Breast epithelium (tissue), 3 donors: ENCODE data around the gene SLC39A7.

Experiments
- CTCF ChIP-seq, 3 donors: fragments of 450-650 bp; IDR thresholded peaks; one replicate each; pipeline ENCODE4 v1.5.1; 2016 to 2017; ENCODE audit warnings: antibody characterized with exemption in 3 of 3, mild to moderate bottlenecking in 3 of 3, moderate library complexity in 3 of 3
- POLR2A ChIP-seq: fragments of 450-650 bp; IDR thresholded peaks from one replicate; pipeline ENCODE4 v1.6.1; 2016; ENCODE audit warnings: antibody characterized with exemption, mild to moderate bottlenecking, moderate library complexity

GRCh38 chr6:33191383-33192104 is 9.1 kb upstream of the SLC39A7 start:
- TF ChIP-seq POLR2A (no peak), CTCF (IDR thresholded peaks at IDR 0.05) (no peak)
